ENCODE data around the gene CCDC197. TPM values are rescaled to one million over a fixed set of nuclear protein-coding genes. Genes with fewer than 3 reads are reported as not detected.

CCDC197 gene
- total and polyA plus RNA-seq, 4 donors = not detected

GRCh38 chr14:93971635-93972027, 25.5 kb upstream of the CCDC197 start:
- no peak overlapping the region for H3K9ac ChIP-seq (ENCODE audit: low read depth in 1 of 2, low read length in 2 of 2)
- WGBS = 82% methylated on average over 3 of the region's 3 CpGs
- H3K4me3 ChIP-seq (ENCODE audit: low read depth in 1 of 3, low read length in 3 of 3) = no peak overlapping the region
- H3K27me3 ChIP-seq (ENCODE audit: control insufficient read depth in 4 of 4, insufficient read depth in 4 of 4, low read length in 3 of 4) = no peaks in the 10 kb centered on the region
- no peak overlapping the region for H3K27ac ChIP-seq (ENCODE audit: low read depth in 1 of 2, low read length in 2 of 2)
- no peaks in the 10 kb centered on the region for H3K9me3 ChIP-seq (ENCODE audit: control insufficient read depth in 4 of 4, low read length in 3 of 4)
- H3K36me3 ChIP-seq (ENCODE audit: control insufficient read depth in 4 of 4, insufficient read depth in 3 of 4, low read depth in 1 of 4, low read length in 3 of 4) = no peaks in the 10 kb centered on the region
- DNase-seq (ENCODE audit: low spot score) = no peak
- H3K4me1 ChIP-seq (ENCODE audit: control insufficient read depth in 4 of 4, insufficient read depth in 4 of 4, low read length in 3 of 4) = peaks cover 0 to 8% (median 2%) of the 10 kb centered on the region in 4 donors
- no peak for TF ChIP-seq GABPA (IDR thresholded peaks at IDR 0.05 in 1 of 2, conservative IDR thresholded peaks at IDR 0.05 in 1 of 2)
- TF ChIP-seq MAX (IDR thresholded peaks at IDR 0.05) = no peak
- TF ChIP-seq, protein P1, sequence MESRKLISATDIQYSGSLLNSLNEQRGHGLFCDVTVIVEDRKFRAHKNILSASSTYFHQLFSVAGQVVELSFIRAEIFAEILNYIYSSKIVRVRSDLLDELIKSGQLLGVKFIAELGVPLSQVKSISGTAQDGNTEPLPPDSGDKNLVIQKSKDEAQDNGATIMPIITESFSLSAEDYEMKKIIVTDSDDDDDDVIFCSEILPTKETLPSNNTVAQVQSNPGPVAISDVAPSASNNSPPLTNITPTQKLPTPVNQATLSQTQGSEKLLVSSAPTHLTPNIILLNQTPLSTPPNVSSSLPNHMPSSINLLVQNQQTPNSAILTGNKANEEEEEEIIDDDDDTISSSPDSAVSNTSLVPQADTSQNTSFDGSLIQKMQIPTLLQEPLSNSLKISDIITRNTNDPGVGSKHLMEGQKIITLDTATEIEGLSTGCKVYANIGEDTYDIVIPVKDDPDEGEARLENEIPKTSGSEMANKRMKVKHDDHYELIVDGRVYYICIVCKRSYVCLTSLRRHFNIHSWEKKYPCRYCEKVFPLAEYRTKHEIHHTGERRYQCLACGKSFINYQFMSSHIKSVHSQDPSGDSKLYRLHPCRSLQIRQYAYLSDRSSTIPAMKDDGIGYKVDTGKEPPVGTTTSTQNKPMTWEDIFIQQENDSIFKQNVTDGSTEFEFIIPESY (IDR thresholded peaks at IDR 0.05) = no peak
- no peak for TF ChIP-seq JUND (IDR thresholded peaks at IDR 0.05)
- no peak for TF ChIP-seq EGR1 (IDR thresholded peaks at IDR 0.05; ENCODE audit: low read depth in 2 of 2)
- TF ChIP-seq FOXA1 (IDR thresholded peaks at IDR 0.05) = no peak
- no peak for TF ChIP-seq FOXA2 (IDR thresholded peaks at IDR 0.05)
- no peak for TF ChIP-seq HNF4A (conservative IDR thresholded peaks at IDR 0.05)
- TF ChIP-seq HNF4G (IDR thresholded peaks at IDR 0.05) = no peak
- TF ChIP-seq, protein P2, sequence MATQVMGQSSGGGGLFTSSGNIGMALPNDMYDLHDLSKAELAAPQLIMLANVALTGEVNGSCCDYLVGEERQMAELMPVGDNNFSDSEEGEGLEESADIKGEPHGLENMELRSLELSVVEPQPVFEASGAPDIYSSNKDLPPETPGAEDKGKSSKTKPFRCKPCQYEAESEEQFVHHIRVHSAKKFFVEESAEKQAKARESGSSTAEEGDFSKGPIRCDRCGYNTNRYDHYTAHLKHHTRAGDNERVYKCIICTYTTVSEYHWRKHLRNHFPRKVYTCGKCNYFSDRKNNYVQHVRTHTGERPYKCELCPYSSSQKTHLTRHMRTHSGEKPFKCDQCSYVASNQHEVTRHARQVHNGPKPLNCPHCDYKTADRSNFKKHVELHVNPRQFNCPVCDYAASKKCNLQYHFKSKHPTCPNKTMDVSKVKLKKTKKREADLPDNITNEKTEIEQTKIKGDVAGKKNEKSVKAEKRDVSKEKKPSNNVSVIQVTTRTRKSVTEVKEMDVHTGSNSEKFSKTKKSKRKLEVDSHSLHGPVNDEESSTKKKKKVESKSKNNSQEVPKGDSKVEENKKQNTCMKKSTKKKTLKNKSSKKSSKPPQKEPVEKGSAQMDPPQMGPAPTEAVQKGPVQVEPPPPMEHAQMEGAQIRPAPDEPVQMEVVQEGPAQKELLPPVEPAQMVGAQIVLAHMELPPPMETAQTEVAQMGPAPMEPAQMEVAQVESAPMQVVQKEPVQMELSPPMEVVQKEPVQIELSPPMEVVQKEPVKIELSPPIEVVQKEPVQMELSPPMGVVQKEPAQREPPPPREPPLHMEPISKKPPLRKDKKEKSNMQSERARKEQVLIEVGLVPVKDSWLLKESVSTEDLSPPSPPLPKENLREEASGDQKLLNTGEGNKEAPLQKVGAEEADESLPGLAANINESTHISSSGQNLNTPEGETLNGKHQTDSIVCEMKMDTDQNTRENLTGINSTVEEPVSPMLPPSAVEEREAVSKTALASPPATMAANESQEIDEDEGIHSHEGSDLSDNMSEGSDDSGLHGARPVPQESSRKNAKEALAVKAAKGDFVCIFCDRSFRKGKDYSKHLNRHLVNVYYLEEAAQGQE (IDR thresholded peaks at IDR 0.05) = no peak
- TF ChIP-seq, protein P3, sequence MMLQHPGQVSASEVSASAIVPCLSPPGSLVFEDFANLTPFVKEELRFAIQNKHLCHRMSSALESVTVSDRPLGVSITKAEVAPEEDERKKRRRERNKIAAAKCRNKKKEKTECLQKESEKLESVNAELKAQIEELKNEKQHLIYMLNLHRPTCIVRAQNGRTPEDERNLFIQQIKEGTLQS (IDR thresholded peaks at IDR 0.05) = no peak
- no peak for TF ChIP-seq NR2F2 (IDR thresholded peaks at IDR 0.05)
- TF ChIP-seq RAD21 (IDR thresholded peaks at IDR 0.05) = no peak
- no peak for TF ChIP-seq YY1 (IDR thresholded peaks at IDR 0.05)
- TF ChIP-seq SP1 (IDR thresholded peaks at IDR 0.05) = no peak
- TF ChIP-seq RXRA (IDR thresholded peaks at IDR 0.05) = no peak

DNA sequence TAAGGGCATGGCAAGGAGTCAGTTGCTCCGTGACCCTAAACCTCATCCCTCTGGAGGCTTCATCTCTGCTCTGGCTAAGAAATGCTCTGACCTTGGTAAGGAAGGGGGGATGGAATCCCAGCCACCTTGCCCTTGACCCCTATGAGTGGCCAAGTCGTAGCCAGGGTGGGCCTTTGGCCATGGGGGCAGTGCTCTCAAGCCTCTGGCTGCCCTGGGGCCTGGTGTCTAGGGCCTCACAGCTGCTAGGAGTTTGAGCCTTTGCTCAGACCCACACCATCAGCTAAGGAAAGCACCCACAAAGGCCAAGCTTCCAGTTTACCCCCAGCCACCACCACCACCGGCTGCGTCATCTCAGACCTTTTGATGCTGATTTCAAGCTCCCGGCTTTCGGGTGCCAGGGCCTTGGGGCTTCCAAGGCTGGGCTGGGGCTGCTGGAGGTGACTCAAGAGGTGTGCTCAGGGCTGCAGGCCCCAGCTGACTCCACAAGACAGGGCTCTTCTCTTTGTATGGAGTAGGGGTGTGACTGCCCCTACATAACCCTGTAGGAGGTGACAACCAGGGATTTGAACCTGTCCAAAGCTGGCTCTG, 24.4 kb upstream of the CCDC197 start:
- TF ChIP-seq, protein P1 (IDR thresholded peaks at IDR 0.05) = no peak
- TF ChIP-seq HNF4G (IDR thresholded peaks at IDR 0.05) (no peak), SP1 (IDR thresholded peaks at IDR 0.05) (no peak), GABPA (IDR thresholded peaks at IDR 0.05 in 1 of 2, conservative IDR thresholded peaks at IDR 0.05 in 1 of 2) (no peak), TAF1 (conservative IDR thresholded peaks at IDR 0.05) (no peak)
- no peak for DNase-seq (ENCODE audit: low spot score)
- Histone ChIP-seq H3K27ac (ENCODE audit: low read depth in 1 of 2, low read length in 2 of 2) (no peak overlapping the region), H3K9me3 (ENCODE audit: control insufficient read depth in 4 of 4, low read length in 3 of 4) (no peaks in the 10 kb centered on the region), H3K27me3 (ENCODE audit: control insufficient read depth in 4 of 4, insufficient read depth in 4 of 4, low read length in 3 of 4) (no peaks in the 10 kb centered on the region), H3K4me3 (ENCODE audit: low read depth in 1 of 3, low read length in 3 of 3) (no peak overlapping the region), H3K9ac (ENCODE audit: low read depth in 1 of 2, low read length in 2 of 2) (no peak overlapping the region), H3K36me3 (ENCODE audit: control insufficient read depth in 4 of 4, insufficient read depth in 3 of 4, low read depth in 1 of 4, low read length in 3 of 4) (no peaks in the 10 kb centered on the region), H3K4me1 (ENCODE audit: control insufficient read depth in 4 of 4, insufficient read depth in 4 of 4, low read length in 3 of 4) (peaks cover 0 to 8% (median 2%) of the 10 kb centered on the region in 4 donors)
- 94% methylated on average over 6 of the region's 6 CpGs for WGBS
